AG04449 (cell line): Measurements from ENCODE around the gene HTT.

ENCODE experiments used
- CTCF ChIA-PET: fragments of 350-600 bp; formaldehyde crosslinking; extraction: SDS; loops from one replicate; lab custom pipeline; 2021; ENCODE audit warnings: antibody characterized with exemption; lab: Yijun Ruan, JAX
- POLR2A ChIA-PET: fragments of 400-600, 350-600 bp; formaldehyde crosslinking; extraction: SDS; loops from one replicate; lab custom pipeline; 2020; ENCODE audit warnings: antibody characterized with exemption, inconsistent platforms; lab: Yijun Ruan, JAX
- DNase-seq: peaks from one replicate; pipeline ENCODE4 v3.0.0-alpha.2; 2010; ENCODE audit warnings: low read depth, low spot score
- H3K4me3 ChIP-seq: 2 replicates; pipeline ENCODE4 v1.5.1; 2011; ENCODE audit warnings: low read depth, mild to moderate bottlenecking, control low read depth, low read length
- TF ChIP-seq, protein P1 (sequence below): IDR thresholded peaks from one replicate; pipeline ENCODE4 v1.5.1; 2011; ENCODE audit warnings: mild to moderate bottlenecking, moderate library complexity, low read length, control low read depth, inconsistent platforms; ENCODE audit not compliant: insufficient read depth; ENCODE audit errors: missing control alignments

The HTT gene

GRCh38 chr4:3228881-3229280 lies 154.4 kb downstream of the HTT start:
- TF ChIP-seq, protein P1, sequence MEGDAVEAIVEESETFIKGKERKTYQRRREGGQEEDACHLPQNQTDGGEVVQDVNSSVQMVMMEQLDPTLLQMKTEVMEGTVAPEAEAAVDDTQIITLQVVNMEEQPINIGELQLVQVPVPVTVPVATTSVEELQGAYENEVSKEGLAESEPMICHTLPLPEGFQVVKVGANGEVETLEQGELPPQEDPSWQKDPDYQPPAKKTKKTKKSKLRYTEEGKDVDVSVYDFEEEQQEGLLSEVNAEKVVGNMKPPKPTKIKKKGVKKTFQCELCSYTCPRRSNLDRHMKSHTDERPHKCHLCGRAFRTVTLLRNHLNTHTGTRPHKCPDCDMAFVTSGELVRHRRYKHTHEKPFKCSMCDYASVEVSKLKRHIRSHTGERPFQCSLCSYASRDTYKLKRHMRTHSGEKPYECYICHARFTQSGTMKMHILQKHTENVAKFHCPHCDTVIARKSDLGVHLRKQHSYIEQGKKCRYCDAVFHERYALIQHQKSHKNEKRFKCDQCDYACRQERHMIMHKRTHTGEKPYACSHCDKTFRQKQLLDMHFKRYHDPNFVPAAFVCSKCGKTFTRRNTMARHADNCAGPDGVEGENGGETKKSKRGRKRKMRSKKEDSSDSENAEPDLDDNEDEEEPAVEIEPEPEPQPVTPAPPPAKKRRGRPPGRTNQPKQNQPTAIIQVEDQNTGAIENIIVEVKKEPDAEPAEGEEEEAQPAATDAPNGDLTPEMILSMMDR, result no peak
- H3K4me3 ChIP-seq, result no peak overlapping the region
- CTCF ChIA-PET, result no interaction called here
- POLR2A ChIA-PET, result no interaction called here
- no peak for DNase-seq

GRCh38 chr4:3229328-3229727 lies 154.8 kb downstream of the HTT start:
- ChIA-PET POLR2A (no interaction called here), CTCF (interaction anchor here (1.1 kb wide), 1 partner anchor 252 kb away, joined by 3 read pairs; no protein-coding TSS in a partner anchor)
- TF ChIP-seq, protein P1, result no peak
- no peak for DNase-seq
- H3K4me3 ChIP-seq, result no peak overlapping the region

- H3K4me3 ChIP-seq, result no peak overlapping the region
- CTCF ChIA-PET, result interaction anchor here (1.1 kb wide), 1 partner anchor 251 kb away, joined by 3 read pairs; no protein-coding TSS in a partner anchor
- POLR2A ChIA-PET, result no interaction called here
Observed at GRCh38 chr4:3229964-3230363, 155.5 kb downstream of the HTT start.

DNA sequence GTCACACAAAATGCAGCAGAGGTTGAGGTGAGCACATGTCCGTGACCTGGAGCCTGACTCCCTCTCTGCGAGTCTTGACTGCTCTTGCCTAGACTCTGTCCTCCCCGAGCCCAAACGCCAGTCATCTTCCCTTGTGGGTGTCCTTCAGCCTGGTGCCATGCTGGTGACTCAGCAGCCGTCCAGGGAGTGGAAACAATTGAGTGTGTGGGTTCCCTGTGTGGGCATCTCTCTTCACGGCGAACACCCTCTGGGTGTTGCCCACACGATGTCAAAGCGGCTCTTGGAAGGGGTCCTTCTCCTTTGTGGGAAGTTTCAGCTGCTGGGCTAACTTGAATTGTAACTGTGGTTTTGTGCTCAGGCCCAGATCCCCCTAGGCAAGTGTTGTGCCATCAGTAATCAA lies 157.0 kb downstream of the HTT start:
- TF ChIP-seq, protein P1, result no peak
- no peak for DNase-seq
- ChIA-PET CTCF (no interaction called here), POLR2A (no interaction called here)
- no peak overlapping the region for H3K4me3 ChIP-seq

More at GRCh38 chr4:3229964-3230363, 155.5 kb downstream of the HTT start:
- TF ChIP-seq, protein P1, result no peak
- no peak for DNase-seq

DNA sequence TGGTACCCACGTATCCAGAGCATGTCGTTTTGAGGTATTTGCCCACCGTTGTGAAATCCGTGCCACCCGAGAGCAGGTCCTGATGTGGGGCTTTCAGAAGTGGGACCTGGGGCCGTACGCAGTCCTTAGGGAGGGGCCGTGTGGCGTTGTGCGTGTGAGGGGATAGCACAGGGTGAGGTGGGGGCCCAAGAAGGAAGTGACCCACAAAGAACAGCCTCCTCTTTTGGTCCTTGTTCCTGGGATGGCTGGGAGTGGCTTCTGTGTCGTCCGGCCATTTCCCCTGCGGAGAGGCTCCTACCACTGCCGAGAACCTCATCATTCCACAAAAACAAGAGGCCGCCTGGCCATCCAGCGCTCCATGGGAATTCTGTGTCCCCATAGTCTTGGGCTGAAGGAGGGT lies 157.5 kb downstream of the HTT start:
- no peak for DNase-seq
- CTCF ChIA-PET, result interaction anchor here (1.9 kb wide), 1 partner anchor 8 kb away, joined by 6 read pairs; no protein-coding TSS in a partner anchor
- H3K4me3 ChIP-seq, result no peak overlapping the region
- POLR2A ChIA-PET, result no interaction called here
- TF ChIP-seq, protein P1, result no peak

DNA sequence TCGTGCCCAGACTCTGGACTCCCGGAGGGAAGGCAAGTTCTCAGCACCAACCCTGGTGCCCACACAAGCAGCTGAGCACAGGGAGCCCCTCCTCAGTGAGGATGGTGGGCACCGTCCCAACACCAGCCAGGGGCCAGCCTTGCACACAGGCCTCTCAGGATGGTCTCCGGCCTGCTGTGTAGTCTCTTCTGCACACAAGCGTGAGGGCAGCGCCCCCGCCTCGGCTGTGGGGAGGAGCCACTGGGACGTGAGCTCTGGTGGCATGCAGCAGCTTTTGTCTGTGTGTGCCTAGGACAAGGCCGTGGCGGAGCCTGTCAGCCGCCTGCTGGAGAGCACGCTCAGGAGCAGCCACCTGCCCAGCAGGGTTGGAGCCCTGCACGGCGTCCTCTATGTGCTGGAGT lies 158.4 kb downstream of the HTT start:
- ChIA-PET POLR2A (no interaction called here), CTCF (interaction anchor here (1.8 to 1.9 kb wide), 2 partner anchors 9 to 248 kb away, joined by 6 to 10 read pairs; no protein-coding TSS in a partner anchor)
- TF ChIP-seq, protein P1, result no peak
- DNase-seq, result no peak
- H3K4me3 ChIP-seq, result no peak overlapping the region
